Thymus (tissue), 11 donors: Measurements from ENCODE around the gene CDH23. TPM values are rescaled to one million over a fixed set of nuclear protein-coding genes. Genes with fewer than 3 reads are reported as not detected.

Experiments used
- DNase-seq, 9 donors: peaks; one replicate each; pipeline ENCODE4 v3.0.0-alpha.2; 2013; ENCODE audit warnings: low spot score in 9 of 9, low read depth in 6 of 9, missing footprints in 1 of 9
- H3K27ac ChIP-seq, 2 donors: one replicate each; pipeline ENCODE4 v1.5.1; 2013; ENCODE audit warnings: control low read depth in 1 of 2, low read depth in 1 of 2, low read length in 1 of 2, mild to moderate bottlenecking in 1 of 2, moderate library complexity in 1 of 2
- H3K27me3 ChIP-seq, 2 donors: one replicate each; pipeline ENCODE4 v1.5.1; 2013; ENCODE audit warnings: low read length in 1 of 2; ENCODE audit not compliant: control insufficient read depth in 2 of 2, insufficient read depth in 1 of 2
- H3K36me3 ChIP-seq, 2 donors: one replicate each; pipeline ENCODE4 v1.5.1; 2013; ENCODE audit warnings: low read length in 1 of 2, mild to moderate bottlenecking in 1 of 2, moderate library complexity in 1 of 2; ENCODE audit not compliant: control insufficient read depth in 2 of 2, insufficient read depth in 2 of 2
- H3K4me1 ChIP-seq, 2 donors: one replicate each; pipeline ENCODE4 v1.5.1; 2013; ENCODE audit warnings: low read length in 2 of 2; ENCODE audit not compliant: control insufficient read depth in 2 of 2, insufficient read depth in 2 of 2
- H3K4me3 ChIP-seq, 2 donors: one replicate each; pipeline ENCODE4 v1.5.1; 2013; ENCODE audit warnings: low read length in 2 of 2, control low read depth in 1 of 2, mild to moderate bottlenecking in 1 of 2
- H3K9me3 ChIP-seq, 2 donors: one replicate each; pipeline ENCODE4 v1.5.1; 2013; ENCODE audit warnings: low read length in 1 of 2, mild to moderate bottlenecking in 1 of 2; ENCODE audit not compliant: control insufficient read depth in 2 of 2, insufficient read depth in 1 of 2
- WGBS: extraction: QIAGEN DNeasy Blood & Tissue Kit; methylation state at CpG from one replicate; pipeline ENCODE4 v1.1.7; 2013; 5-methylcytosine and 5-hydroxymethylcytosine counted together
- polyA plus RNA-seq: library from polyadenylated mRNA; stranded (reverse); fragments of 200-250 nt; gene quantifications from one replicate; pipeline ENCODE4 v1.2.3, GENCODE V29; 2013
- total RNA-seq: library from RNA; stranded (reverse); fragments of 120-200 nt; gene quantifications from one replicate; pipeline ENCODE4 v1.2.4, GENCODE V29; 2013
- donor health status: healthy.

Gene CDH23
- total and polyA plus RNA-seq, 2 donors = 9.1 TPM

- Histone ChIP-seq H3K27ac (no peak overlapping the region), H3K4me1 (no peaks in the 10 kb centered on the region), H3K36me3 (no peaks in the 10 kb centered on the region), H3K4me3 (no peak overlapping the region), H3K27me3 (no peaks in the 10 kb centered on the region), H3K9me3 (no peaks in the 10 kb centered on the region)
- no peak for DNase-seq
- 86% methylated on average over 1 of the region's 1 CpG for WGBS
Observed at GRCh38 chr10:71653044-71653443, 256.3 kb downstream of the CDH23 start.

DNA sequence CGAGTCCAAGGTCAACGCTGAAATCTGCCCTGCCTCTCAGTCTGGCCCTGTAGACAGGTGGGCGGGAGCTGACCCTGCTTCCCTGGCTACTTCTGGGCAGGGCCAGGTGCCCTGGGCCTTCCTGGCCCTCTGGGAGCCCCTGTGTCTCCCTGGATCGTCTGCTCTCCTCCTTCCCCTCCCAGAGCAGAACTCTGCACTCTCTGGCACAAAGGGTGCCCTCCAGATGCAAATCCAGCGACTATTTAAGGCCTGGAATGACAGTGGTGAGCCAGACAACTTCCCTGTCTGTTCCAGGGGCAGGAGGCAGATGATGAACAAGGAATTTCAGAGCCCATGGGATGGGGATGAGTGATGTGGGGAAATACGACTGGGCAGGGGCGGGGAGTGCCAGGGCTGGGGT is 259.5 kb downstream of the CDH23 start:
- Histone ChIP-seq H3K27me3 (no peaks in the 10 kb centered on the region), H3K4me1 (peaks cover 0 to 2% of the 10 kb centered on the region in 2 donors), H3K36me3 (no peaks in the 10 kb centered on the region), H3K4me3 (no peak overlapping the region), H3K9me3 (no peaks in the 10 kb centered on the region), H3K27ac (no peak overlapping the region)
- no peak for DNase-seq
- WGBS = 88% methylated on average over 7 of the region's 7 CpGs

DNA sequence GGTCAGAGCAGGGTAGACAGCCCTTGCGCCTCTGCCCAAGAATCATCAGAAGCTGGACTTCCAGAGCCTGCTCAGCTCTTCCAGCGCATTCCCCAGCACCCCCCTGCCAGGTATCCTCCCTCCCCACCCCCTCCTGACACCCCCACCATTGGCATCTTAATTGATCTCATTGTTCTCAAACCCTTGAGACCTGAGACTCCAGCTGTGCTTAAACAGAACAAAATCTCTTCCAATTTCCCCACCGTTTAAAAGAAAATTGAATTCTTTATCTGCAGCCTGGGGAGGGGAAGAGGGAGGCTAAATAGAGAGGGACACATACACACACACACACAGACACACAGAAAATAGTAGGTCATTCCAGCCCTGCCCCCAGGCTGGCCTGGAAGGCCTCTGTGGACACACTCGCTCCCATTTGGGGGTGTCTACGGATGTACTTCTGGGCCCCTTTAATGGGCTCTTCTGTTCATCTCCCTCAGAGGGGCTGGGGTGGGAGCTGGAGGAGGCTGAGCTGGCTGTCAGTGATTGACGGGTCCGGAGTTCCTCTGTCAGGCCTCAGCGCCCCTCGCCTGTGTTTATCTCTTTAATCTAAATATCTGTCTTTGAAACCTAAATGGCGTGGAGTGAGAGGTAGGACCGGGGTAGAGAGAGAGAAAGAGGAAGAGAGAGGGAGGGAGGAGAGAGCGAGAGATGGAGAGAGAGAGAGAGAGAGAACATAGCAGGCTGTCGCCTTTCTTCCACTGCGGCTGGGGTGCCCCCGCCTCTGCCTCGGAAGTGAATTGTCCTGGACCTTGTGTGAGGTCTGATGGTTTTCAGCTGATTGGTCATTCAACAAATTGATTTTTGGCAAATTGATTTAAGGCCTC is 261.1 kb downstream of the CDH23 start:
- no peak overlapping the region for H3K4me3 ChIP-seq
- no peaks in the 10 kb centered on the region for H3K27me3 ChIP-seq
- peaks cover 0 to 2% of the 10 kb centered on the region in 2 donors for H3K4me1 ChIP-seq
- H3K27ac ChIP-seq = no peak overlapping the region
- no peaks in the 10 kb centered on the region for H3K36me3 ChIP-seq
- DNase-seq = no peak
- WGBS = 76% methylated on average over 16 of the region's 16 CpGs
- H3K9me3 ChIP-seq = peaks cover 0 to 5% of the 10 kb centered on the region in 2 donors

- no peak overlapping the region for H3K4me3 ChIP-seq
- H3K9me3 ChIP-seq = peaks cover 0 to 5% of the 10 kb centered on the region in 2 donors
- H3K36me3 ChIP-seq = no peaks in the 10 kb centered on the region
- 98% methylated on average over 8 of the region's 8 CpGs for WGBS
- no peaks in the 10 kb centered on the region for H3K27me3 ChIP-seq
- H3K4me1 ChIP-seq = peaks cover 0 to 2% of the 10 kb centered on the region in 2 donors
- H3K27ac ChIP-seq = no peak overlapping the region
- no peak for DNase-seq
Observed at GRCh38 chr10:71658467-71658745, 261.7 kb downstream of the CDH23 start.

- Histone ChIP-seq H3K9me3 (peaks cover 0 to 5% of the 10 kb centered on the region in 2 donors), H3K4me3 (no peak overlapping the region), H3K27ac (no peak overlapping the region), H3K27me3 (no peaks in the 10 kb centered on the region), H3K36me3 (no peaks in the 10 kb centered on the region), H3K4me1 (peaks cover 0 to 2% of the 10 kb centered on the region in 2 donors)
- WGBS = 62% methylated on average over 5 of the region's 5 CpGs
- DNase-seq = no peak
Observed at GRCh38 chr10:71659111-71659634, 262.5 kb downstream of the CDH23 start.

DNA sequence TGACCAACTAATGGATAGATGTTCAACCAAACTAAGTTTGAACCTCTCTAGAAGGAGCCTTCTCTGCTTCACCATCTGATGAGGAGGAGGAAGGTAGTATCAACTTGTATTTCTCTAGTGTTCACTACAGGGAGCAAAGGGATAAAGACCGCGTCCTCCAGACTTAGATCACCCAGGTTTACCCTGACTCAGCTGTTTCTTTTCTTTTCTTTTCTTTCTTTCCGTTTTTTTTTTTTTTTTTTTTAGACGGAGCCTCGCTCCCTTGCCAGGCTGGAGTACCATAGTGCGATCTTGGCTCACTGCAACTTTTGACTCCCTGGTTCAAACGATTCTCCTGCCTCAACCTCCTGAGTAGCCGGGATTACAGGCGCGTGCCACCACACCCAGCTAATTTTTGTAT is 263.0 kb downstream of the CDH23 start:
- Histone ChIP-seq H3K4me3 (no peak overlapping the region), H3K36me3 (no peaks in the 10 kb centered on the region), H3K4me1 (peaks cover 0 to 2% of the 10 kb centered on the region in 2 donors), H3K27ac (no peak overlapping the region), H3K27me3 (no peaks in the 10 kb centered on the region), H3K9me3 (peaks cover 0 to 5% of the 10 kb centered on the region in 2 donors)
- DNase-seq = no peak
- WGBS = 86% methylated on average over 10 of the region's 10 CpGs

GRCh38 chr10:71660313-71660712 is 263.6 kb downstream of the CDH23 start:
- DNase-seq = no peak
- Histone ChIP-seq H3K36me3 (no peaks in the 10 kb centered on the region), H3K9me3 (peaks cover 0 to 5% of the 10 kb centered on the region in 2 donors), H3K4me3 (no peak overlapping the region), H3K4me1 (peaks cover 0 to 2% of the 10 kb centered on the region in 2 donors), H3K27me3 (no peaks in the 10 kb centered on the region), H3K27ac (no peak overlapping the region)
- WGBS = 96% methylated on average over 4 of the region's 4 CpGs

DNA sequence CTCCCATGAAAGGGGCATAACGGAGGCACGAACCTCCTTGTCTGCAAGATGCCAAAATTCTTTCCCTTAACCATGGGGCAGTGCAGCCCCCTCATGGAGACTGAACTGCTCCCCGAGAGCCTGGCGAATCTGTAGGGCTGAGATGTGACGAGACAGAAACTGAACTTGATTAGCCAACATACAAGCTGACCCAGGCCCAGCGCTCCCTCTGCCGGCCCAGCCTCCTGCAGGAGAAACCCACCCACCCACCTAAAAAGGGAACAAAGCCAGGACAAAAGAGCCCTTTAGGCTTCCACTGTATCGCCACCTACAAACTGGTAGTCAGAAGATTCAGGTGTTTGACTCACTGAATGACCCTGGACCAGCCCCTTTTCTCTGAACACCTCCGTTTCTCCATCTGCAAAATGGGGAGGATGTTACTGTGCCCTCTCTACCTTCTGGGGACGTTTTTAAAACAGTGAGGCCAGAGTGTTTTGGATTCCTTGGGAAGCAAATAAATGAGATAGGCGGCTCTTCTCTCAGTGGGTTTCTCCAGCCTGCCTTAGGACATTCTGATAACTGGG is 264.4 kb downstream of the CDH23 start:
- no peak overlapping the region for H3K27ac ChIP-seq
- H3K4me3 ChIP-seq = no peak overlapping the region
- no peaks in the 10 kb centered on the region for H3K27me3 ChIP-seq
- DNase-seq = no peak
- WGBS = 98% methylated on average over 11 of the region's 11 CpGs
- H3K4me1 ChIP-seq = peaks cover 0 to 2% of the 10 kb centered on the region in 2 donors
- no peaks in the 10 kb centered on the region for H3K36me3 ChIP-seq
- H3K9me3 ChIP-seq = peaks cover 0 to 5% of the 10 kb centered on the region in 2 donors

DNA sequence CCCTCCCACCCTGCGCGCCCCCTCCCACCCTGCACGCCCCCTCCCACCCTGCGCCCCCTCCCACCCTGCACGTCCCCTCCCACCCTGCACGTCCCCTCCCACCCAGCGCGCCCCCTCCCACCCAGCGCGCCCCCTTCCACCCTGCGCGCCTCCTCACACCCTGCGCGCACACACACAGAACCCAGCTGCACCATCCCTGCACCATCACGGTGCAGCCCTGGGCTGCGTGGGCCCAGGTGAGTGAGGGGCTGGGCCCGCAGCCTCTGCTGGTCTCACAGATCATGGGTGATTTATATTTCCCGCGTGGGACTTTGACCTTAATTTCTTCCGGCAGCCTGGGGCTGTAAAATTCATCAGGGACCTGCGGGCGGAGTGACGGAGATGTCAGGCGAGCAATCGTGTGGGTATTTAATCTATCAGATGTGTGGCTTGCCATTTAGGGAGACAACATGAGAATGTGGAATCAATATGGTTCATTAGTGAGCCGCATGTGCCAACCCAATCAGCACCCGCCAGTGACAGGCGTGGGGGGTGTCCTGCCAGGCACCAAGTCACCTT is 265.1 kb downstream of the CDH23 start:
- Histone ChIP-seq H3K27ac (no peak overlapping the region), H3K4me1 (peaks cover 0 to 9% of the 10 kb centered on the region in 2 donors), H3K9me3 (peaks cover 0 to 5% of the 10 kb centered on the region in 2 donors), H3K4me3 (no peak overlapping the region), H3K36me3 (no peaks in the 10 kb centered on the region), H3K27me3 (no peaks in the 10 kb centered on the region)
- no peak for DNase-seq
- 93% methylated on average over 28 of the region's 28 CpGs for WGBS
